Measurements from ENCODE around the gene RITA1.

Gene RITA1

DNA sequence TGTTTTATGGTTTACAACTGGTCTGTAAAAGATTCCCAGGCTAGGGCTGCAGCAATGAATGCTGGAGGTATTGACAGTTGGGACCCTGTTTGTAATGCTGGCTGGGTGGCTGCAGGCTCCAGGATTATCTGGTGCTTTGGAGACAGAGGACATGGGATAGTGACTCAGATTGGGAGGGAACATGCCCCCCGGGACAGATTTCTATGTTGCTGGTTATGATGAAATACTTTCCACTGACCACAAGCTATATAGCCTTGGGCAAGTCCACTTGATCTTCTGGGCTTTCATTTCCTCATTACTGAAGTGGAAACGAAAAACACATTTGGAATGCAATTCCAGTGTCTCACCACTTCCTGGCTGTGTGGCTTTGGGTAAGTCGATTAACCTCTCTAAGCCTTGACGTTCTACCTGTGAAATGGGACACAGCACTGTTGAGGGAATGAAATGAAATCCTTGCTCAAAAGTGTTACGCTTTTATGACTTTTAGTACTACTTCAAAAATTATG, 29.4 kb downstream of the RITA1 start:
- DNase-seq (ENCODE audit: extremely low read depth, insufficient read length): peak; percentile 76

DNA sequence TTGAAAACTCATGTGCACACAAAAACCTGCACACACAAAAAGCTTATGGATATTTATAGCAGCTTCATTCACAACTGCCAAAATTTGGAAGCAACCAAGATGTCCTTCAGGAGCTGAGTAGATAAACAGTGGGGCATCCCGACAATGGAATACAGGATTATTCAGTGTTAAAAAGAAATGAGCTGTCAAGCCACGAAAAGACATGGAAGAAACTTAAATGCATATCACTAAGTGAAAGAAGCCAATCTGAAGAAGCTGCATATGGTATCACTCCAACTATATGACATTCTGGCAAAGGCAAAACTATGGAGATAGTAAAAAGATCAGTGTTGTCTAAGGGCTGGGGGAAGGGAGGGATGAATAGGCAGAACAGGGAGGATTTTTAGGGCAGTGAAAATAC, 30.5 kb downstream of the RITA1 start:
- H3K4me3 ChIP-seq (replicated peaks; ENCODE audit: low read depth, low read length): no peak overlapping the region
- no peaks in the 10 kb centered on the region for H3K27me3 ChIP-seq (replicated peaks; ENCODE audit: control insufficient read depth, insufficient read depth, low read length)
- H3K36me3 ChIP-seq (ENCODE audit: control insufficient read depth, insufficient read depth, low read length): no peaks in the 10 kb centered on the region
- TF ChIP-seq CTCF (IDR thresholded peaks at IDR 0.05; ENCODE audit: insufficient read depth, low read length, poor library complexity, severe bottlenecking): no peak
- no peak for DNase-seq (ENCODE audit: extremely low read depth, insufficient read length)

More for the DNA sequence above, 29.4 kb downstream of the RITA1 start:
- Histone ChIP-seq H3K4me3 (replicated peaks; ENCODE audit: low read depth, low read length) (no peak overlapping the region), H3K27me3 (replicated peaks; ENCODE audit: control insufficient read depth, insufficient read depth, low read length) (no peaks in the 10 kb centered on the region), H3K36me3 (ENCODE audit: control insufficient read depth, insufficient read depth, low read length) (no peaks in the 10 kb centered on the region)
- no peak for TF ChIP-seq CTCF (IDR thresholded peaks at IDR 0.05; ENCODE audit: insufficient read depth, low read length, poor library complexity, severe bottlenecking)

DNA sequence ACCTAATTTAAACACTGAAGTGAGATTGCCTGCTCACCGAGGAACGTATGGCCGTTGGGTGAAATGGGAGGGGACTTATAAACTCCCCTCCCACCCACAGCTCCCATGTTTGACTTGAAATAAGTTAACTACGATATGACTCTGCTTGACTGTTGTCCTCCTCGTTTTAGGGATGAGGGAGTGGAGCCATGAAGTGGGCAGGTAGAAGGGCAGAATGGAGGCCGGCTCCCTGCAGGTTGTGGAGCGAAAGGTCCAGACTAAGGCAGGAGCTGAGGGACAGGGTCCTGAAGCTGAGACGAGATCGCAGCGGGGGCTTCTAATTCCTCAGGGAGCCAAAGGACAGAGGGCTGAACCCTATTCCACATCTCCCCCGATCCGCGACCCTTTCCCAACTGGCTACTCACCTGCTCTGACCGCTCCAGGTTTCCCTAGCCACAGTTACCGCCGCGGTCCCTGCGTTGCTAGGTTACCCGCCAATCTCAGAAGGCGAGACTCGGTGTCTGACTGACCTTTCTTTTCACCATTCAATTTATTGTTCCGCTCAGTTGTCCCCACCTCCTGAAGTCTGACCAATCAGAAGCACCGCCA, 35.2 kb downstream of the RITA1 start:
- H3K36me3 ChIP-seq (ENCODE audit: control insufficient read depth, insufficient read depth, low read length): no peaks in the 10 kb centered on the region
- no peak for DNase-seq (ENCODE audit: extremely low read depth, insufficient read length)
- no peaks in the 10 kb centered on the region for H3K27me3 ChIP-seq (replicated peaks; ENCODE audit: control insufficient read depth, insufficient read depth, low read length)
- TF ChIP-seq CTCF (IDR thresholded peaks at IDR 0.05; ENCODE audit: insufficient read depth, low read length, poor library complexity, severe bottlenecking): no peak
- peak overlapping the region; percentile 74 for H3K4me3 ChIP-seq (replicated peaks; ENCODE audit: low read depth, low read length)

- peak; percentile 98 for DNase-seq (ENCODE audit: extremely low read depth, insufficient read length)
- no peaks in the 10 kb centered on the region for H3K36me3 ChIP-seq (ENCODE audit: control insufficient read depth, insufficient read depth, low read length)
- peak within 1 kb of the TSS; percentile 97 for H3K4me3 ChIP-seq (replicated peaks; ENCODE audit: low read depth, low read length)
- no peaks in the 10 kb centered on the region for H3K27me3 ChIP-seq (replicated peaks; ENCODE audit: control insufficient read depth, insufficient read depth, low read length)
- peak; percentile 1 for TF ChIP-seq CTCF (IDR thresholded peaks at IDR 0.05; ENCODE audit: insufficient read depth, low read length, poor library complexity, severe bottlenecking)
Measured at GRCh38 chr12:113221181-113221996, 35.9 kb downstream of the RITA1 start, which contains the start of gene TPCN1. Gene TPCN1 (plus strand): TSS chr12:113221464. CDS start chr12:113226853, 5,389 bp downstream.

GRCh38 chr12:113221997-113222729, 36.6 kb downstream of the RITA1 start:
- Histone ChIP-seq H3K36me3 (ENCODE audit: control insufficient read depth, insufficient read depth, low read length) (0 out of 2 replicates have a peak, but pooled peaks cover 1% of the 10 kb centered on the region), H3K4me3 (replicated peaks; ENCODE audit: low read depth, low read length) (peak overlapping the region; percentile 97), H3K27me3 (replicated peaks; ENCODE audit: control insufficient read depth, insufficient read depth, low read length) (no peaks in the 10 kb centered on the region)
- no peak for DNase-seq (ENCODE audit: extremely low read depth, insufficient read length)
- TF ChIP-seq CTCF (IDR thresholded peaks at IDR 0.05; ENCODE audit: insufficient read depth, low read length, poor library complexity, severe bottlenecking): no peak

Data from GM06990 (cell line).